ENCODE data around the gene GDAP2.

GRCh38 chr1:117921991-117922390 is 7.4 kb downstream of the GDAP2 start:
- TF ChIP-seq, protein P1, sequence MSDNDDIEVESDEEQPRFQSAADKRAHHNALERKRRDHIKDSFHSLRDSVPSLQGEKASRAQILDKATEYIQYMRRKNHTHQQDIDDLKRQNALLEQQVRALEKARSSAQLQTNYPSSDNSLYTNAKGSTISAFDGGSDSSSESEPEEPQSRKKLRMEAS (IDR thresholded peaks at IDR 0.05): no peak
- TF ChIP-seq CTCF (IDR thresholded peaks at IDR 0.05; ENCODE audit: low read depth, low read length, missing input control) (no peak), FOXA1 (IDR thresholded peaks at IDR 0.05) (no peak), EGR1 (IDR thresholded peaks at IDR 0.05; ENCODE audit: low read depth in 2 of 2) (no peak), RAD21 (IDR thresholded peaks at IDR 0.05) (no peak), YY1 (IDR thresholded peaks at IDR 0.05) (no peak), GABPA (IDR thresholded peaks at IDR 0.05 in 1 of 2, conservative IDR thresholded peaks at IDR 0.05 in 1 of 2) (no peak)
